ENCODE data around the gene CHST5.
A peak's percentile ranks its signal among the peaks of the same experiment; 100 is the strongest.

Gene CHST5

DNA sequence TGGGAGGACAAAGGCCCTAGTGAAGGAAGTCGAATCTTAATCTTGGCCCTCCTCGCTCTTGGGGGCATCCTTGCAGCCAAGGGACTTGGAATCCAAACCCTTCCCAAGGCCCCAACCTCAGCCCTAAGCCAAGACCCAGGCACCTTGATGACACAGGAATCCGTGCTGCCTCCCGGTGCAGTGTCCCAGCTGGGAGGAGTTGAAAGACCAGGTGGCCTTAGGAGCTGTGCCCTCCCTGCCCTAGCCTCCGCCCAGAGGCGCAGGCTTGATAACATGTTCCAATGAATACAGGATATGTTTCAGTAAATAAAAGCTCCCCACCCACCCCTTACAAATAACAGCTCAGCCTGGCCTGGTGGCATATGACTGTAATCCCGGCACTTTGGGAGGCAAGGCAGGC, at the start of gene CHST5:
Gene CHST5 (minus strand): TSS at position 208 of the 400 bp plus-strand sequence. CDS start 5,724 bp downstream, outside the sequence.
- H3K9me3 ChIP-seq (ENCODE audit: control insufficient read depth in 1 of 2, low read length in 2 of 2) = no peaks in the 10 kb centered on the region
- peaks cover 18 to 34% of the 10 kb centered on the region in 2 donors for H3K4me1 ChIP-seq (ENCODE audit: control insufficient read depth in 1 of 2, insufficient read depth in 2 of 2, low read length in 2 of 2)
- H3K27me3 ChIP-seq (ENCODE audit: control insufficient read depth in 1 of 2, insufficient read depth in 2 of 2, low read length in 2 of 2) = no peaks in the 10 kb centered on the region
- peak within 1 kb of the TSS; percentile 86 to 92 for H3K9ac ChIP-seq (ENCODE audit: low read depth in 1 of 2, low read length in 2 of 2)
- H3K4me3 ChIP-seq (ENCODE audit: low read depth in 1 of 2, low read length in 2 of 2) = peak within 1 kb of the TSS; percentile 84
- H3K27ac ChIP-seq (ENCODE audit: low read depth, low read length) = peak within 1 kb of the TSS; percentile 78
- peaks cover 6 to 15% of the 10 kb centered on the region in 2 donors for H3K36me3 ChIP-seq (ENCODE audit: control insufficient read depth in 1 of 2, insufficient read depth in 2 of 2, low read length in 2 of 2)

DNA sequence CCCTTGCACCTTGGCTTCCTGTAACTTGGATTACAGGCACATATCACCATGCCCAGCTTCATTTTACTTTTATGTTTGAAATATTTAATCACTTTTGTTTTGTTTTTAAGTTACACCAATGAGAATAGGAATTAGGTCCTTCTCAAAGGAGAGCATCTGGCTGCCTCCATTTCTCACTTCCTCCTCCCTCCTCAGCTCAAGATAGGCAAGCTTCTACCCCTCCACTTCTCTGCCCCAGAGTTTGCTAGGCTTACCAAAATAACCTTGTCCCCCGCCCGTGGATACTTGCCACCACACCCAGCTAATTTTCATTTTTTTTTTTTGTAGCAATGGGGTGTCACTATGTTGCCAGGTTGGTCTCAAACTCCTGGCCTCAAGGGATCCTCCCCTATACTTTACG, 48.2 kb upstream of the CHST5 start:
- Histone ChIP-seq H3K9me3 (ENCODE audit: control insufficient read depth in 1 of 2, low read length in 2 of 2) (no peaks in the 10 kb centered on the region), H3K27me3 (ENCODE audit: control insufficient read depth in 1 of 2, insufficient read depth in 2 of 2, low read length in 2 of 2) (no peaks in the 10 kb centered on the region), H3K27ac (ENCODE audit: low read depth, low read length) (no peak overlapping the region), H3K36me3 (ENCODE audit: control insufficient read depth in 1 of 2, insufficient read depth in 2 of 2, low read length in 2 of 2) (peaks cover 1 to 7% of the 10 kb centered on the region in 2 donors), H3K9ac (ENCODE audit: low read depth in 1 of 2, low read length in 2 of 2) (no peak overlapping the region), H3K4me3 (ENCODE audit: low read depth in 1 of 2, low read length in 2 of 2) (no peak overlapping the region), H3K4me1 (ENCODE audit: control insufficient read depth in 1 of 2, insufficient read depth in 2 of 2, low read length in 2 of 2) (no peaks in the 10 kb centered on the region)

DNA sequence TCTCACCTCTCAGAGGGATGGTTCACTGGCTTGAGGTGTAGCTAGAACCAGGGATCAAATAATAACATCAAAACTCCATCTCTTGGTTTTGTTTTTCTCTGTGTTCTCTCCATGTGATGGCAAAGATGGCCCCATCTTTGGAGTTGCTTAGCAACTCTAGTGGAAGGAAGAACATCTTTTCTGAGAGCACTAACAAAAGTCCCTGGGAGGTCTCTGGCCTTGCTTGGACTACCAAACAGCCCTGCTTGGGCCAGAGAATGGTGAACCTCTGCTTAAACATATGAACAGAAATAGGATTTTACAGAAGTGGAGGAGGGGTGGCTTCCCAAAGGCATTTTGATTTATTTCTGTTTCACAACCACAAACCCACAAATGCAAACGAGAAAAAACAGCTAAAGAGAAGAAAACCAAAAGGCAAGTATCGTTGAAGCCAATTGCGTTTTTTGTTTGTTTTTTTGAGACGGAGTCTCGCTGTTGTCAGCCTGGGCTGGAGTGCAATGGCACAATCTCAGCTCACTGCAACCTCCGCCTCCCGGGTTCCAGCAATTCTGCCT, 43.5 kb upstream of the CHST5 start:
- H3K27me3 ChIP-seq (ENCODE audit: control insufficient read depth in 1 of 2, insufficient read depth in 2 of 2, low read length in 2 of 2) = no peaks in the 10 kb centered on the region
- H3K9me3 ChIP-seq (ENCODE audit: control insufficient read depth in 1 of 2, low read length in 2 of 2) = no peaks in the 10 kb centered on the region
- H3K4me3 ChIP-seq (ENCODE audit: low read depth in 1 of 2, low read length in 2 of 2) = no peak overlapping the region
- H3K27ac ChIP-seq (ENCODE audit: low read depth, low read length) = no peak overlapping the region
- no peak overlapping the region for H3K9ac ChIP-seq (ENCODE audit: low read depth in 1 of 2, low read length in 2 of 2)
- peaks cover 32 to 43% of the 10 kb centered on the region in 2 donors for H3K36me3 ChIP-seq (ENCODE audit: control insufficient read depth in 1 of 2, insufficient read depth in 2 of 2, low read length in 2 of 2)
- H3K4me1 ChIP-seq (ENCODE audit: control insufficient read depth in 1 of 2, insufficient read depth in 2 of 2, low read length in 2 of 2) = peaks cover 0 to 3% of the 10 kb centered on the region in 2 donors

DNA sequence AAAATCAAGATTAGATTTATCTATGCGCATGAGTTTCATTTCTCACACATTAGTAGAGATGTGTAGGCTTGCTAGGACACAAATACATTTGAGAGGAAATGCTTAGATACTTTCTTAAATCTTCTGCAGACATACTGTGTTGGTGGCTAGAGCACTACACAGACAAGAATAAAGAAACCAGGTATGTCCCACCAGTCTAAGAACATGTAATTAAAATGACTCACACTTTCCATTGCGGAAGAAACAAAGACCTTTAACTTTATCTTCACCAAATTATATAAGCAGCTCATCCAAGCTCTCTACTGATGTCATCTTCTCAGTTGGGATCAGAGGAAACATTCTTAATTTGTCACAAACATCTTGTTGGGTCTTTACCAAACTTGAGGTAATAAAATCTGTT, 42.8 kb upstream of the CHST5 start:
- Histone ChIP-seq H3K9ac (ENCODE audit: low read depth in 1 of 2, low read length in 2 of 2) (no peak overlapping the region), H3K4me1 (ENCODE audit: control insufficient read depth in 1 of 2, insufficient read depth in 2 of 2, low read length in 2 of 2) (peaks cover 0 to 3% of the 10 kb centered on the region in 2 donors), H3K36me3 (ENCODE audit: control insufficient read depth in 1 of 2, insufficient read depth in 2 of 2, low read length in 2 of 2) (peaks cover 36 to 50% of the 10 kb centered on the region in 2 donors), H3K4me3 (ENCODE audit: low read depth in 1 of 2, low read length in 2 of 2) (no peak overlapping the region), H3K9me3 (ENCODE audit: control insufficient read depth in 1 of 2, low read length in 2 of 2) (no peaks in the 10 kb centered on the region), H3K27me3 (ENCODE audit: control insufficient read depth in 1 of 2, insufficient read depth in 2 of 2, low read length in 2 of 2) (no peaks in the 10 kb centered on the region), H3K27ac (ENCODE audit: low read depth, low read length) (no peak overlapping the region)

DNA sequence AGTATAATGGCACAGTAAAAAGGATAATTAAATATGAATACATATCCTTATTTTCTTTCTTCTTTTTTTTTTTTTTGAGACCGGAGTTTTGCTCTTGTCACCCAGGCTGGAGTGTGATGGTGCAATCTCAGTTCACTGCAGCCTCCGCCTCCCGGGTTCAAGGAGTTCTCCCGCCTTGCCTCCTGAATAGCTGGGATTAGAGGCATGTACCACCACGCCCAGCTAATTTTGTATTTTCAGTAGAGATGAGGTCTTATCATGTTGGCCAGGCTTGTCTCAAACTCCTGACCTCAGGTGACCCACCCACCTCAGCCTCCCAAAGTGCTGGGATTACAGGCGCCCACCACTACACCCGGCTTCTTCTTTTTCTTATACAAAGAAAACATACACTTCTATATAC, 42.3 kb upstream of the CHST5 start:
- H3K36me3 ChIP-seq (ENCODE audit: control insufficient read depth in 1 of 2, insufficient read depth in 2 of 2, low read length in 2 of 2) = peaks cover 41 to 55% of the 10 kb centered on the region in 2 donors
- H3K27ac ChIP-seq (ENCODE audit: low read depth, low read length) = no peak overlapping the region
- H3K27me3 ChIP-seq (ENCODE audit: control insufficient read depth in 1 of 2, insufficient read depth in 2 of 2, low read length in 2 of 2) = no peaks in the 10 kb centered on the region
- H3K4me3 ChIP-seq (ENCODE audit: low read depth in 1 of 2, low read length in 2 of 2) = no peak overlapping the region
- no peak overlapping the region for H3K9ac ChIP-seq (ENCODE audit: low read depth in 1 of 2, low read length in 2 of 2)
- peaks cover 3 to 8% of the 10 kb centered on the region in 2 donors for H3K4me1 ChIP-seq (ENCODE audit: control insufficient read depth in 1 of 2, insufficient read depth in 2 of 2, low read length in 2 of 2)
- no peaks in the 10 kb centered on the region for H3K9me3 ChIP-seq (ENCODE audit: control insufficient read depth in 1 of 2, low read length in 2 of 2)

DNA sequence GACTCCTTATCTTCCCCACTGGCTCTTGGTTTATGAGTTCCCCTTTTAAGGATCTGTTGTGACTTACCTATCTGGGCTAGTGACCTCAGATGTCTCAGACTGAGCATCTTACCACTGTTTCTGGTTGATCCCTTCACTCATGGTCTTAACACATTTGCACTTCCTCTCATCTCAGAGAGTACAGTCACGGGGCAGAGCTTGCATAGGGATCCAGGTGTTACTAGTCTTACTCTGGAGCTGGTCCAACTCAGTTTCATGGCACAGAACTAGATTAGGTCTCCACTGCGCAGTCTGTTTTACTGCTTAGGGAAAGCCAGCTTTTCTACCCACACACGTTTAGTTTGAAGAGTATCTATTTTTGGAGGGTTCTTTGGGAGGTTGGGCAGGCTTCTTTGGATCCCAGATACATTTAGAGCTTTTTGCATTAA, 40.5 kb upstream of the CHST5 start:
- Histone ChIP-seq H3K27me3 (ENCODE audit: control insufficient read depth in 1 of 2, insufficient read depth in 2 of 2, low read length in 2 of 2) (no peaks in the 10 kb centered on the region), H3K27ac (ENCODE audit: low read depth, low read length) (no peak overlapping the region)

DNA sequence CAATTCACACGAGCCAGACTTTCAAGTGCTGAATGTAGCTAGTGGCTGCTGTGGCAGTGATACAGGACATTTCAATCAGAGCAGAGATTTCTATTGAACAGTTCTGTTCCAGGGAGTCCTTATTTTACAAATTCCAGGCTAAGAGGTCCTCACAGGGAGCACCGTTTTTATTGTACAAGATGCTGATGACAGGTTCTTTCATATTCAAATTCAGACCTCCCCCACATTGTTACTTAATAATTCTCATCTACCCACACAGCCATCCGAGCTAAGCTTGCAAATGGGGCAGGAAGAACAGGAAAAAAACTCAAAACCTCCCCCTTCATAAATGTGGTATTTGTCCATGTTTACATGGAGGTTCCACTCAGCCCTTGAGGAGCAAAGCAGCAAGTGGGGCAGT, 40.0 kb upstream of the CHST5 start:
- peaks cover 9 to 13% of the 10 kb centered on the region in 2 donors for H3K4me1 ChIP-seq (ENCODE audit: control insufficient read depth in 1 of 2, insufficient read depth in 2 of 2, low read length in 2 of 2)
- no peaks in the 10 kb centered on the region for H3K27me3 ChIP-seq (ENCODE audit: control insufficient read depth in 1 of 2, insufficient read depth in 2 of 2, low read length in 2 of 2)
- no peak overlapping the region for H3K9ac ChIP-seq (ENCODE audit: low read depth in 1 of 2, low read length in 2 of 2)
- H3K9me3 ChIP-seq (ENCODE audit: control insufficient read depth in 1 of 2, low read length in 2 of 2) = no peaks in the 10 kb centered on the region
- no peak overlapping the region for H3K4me3 ChIP-seq (ENCODE audit: low read depth in 1 of 2, low read length in 2 of 2)
- H3K36me3 ChIP-seq (ENCODE audit: control insufficient read depth in 1 of 2, insufficient read depth in 2 of 2, low read length in 2 of 2) = peaks cover 53 to 73% of the 10 kb centered on the region in 2 donors
- no peak overlapping the region for H3K27ac ChIP-seq (ENCODE audit: low read depth, low read length)

More for the DNA sequence above, 40.5 kb upstream of the CHST5 start:
- Histone ChIP-seq H3K9ac (ENCODE audit: low read depth in 1 of 2, low read length in 2 of 2) (no peak overlapping the region), H3K36me3 (ENCODE audit: control insufficient read depth in 1 of 2, insufficient read depth in 2 of 2, low read length in 2 of 2) (peaks cover 53 to 68% of the 10 kb centered on the region in 2 donors), H3K4me3 (ENCODE audit: low read depth in 1 of 2, low read length in 2 of 2) (no peak overlapping the region), H3K4me1 (ENCODE audit: control insufficient read depth in 1 of 2, insufficient read depth in 2 of 2, low read length in 2 of 2) (peaks cover 8 to 9% of the 10 kb centered on the region in 2 donors), H3K9me3 (ENCODE audit: control insufficient read depth in 1 of 2, low read length in 2 of 2) (no peaks in the 10 kb centered on the region)

DNA sequence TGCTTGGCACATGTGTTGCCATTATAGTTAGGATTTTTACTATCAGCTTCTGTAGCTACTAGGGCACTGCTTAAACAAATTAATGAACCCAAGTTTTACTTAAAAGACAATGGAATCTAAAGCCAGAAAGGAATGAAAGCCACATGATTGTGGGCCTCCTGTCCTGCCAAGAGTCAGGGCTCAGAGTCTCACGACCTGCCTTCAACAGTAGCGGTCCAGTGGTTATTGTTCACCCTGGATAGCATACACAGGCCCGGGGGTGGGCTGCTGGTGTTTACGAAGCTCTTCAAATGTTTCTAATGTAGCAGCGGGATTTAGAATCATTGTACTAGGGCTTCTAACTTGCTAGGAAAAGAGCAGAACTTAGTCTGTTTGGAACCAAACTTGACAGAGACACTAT, 38.0 kb upstream of the CHST5 start:
- H3K27me3 ChIP-seq (ENCODE audit: control insufficient read depth in 1 of 2, insufficient read depth in 2 of 2, low read length in 2 of 2) = no peaks in the 10 kb centered on the region
- H3K9me3 ChIP-seq (ENCODE audit: control insufficient read depth in 1 of 2, low read length in 2 of 2) = no peaks in the 10 kb centered on the region
- peaks cover 57 to 75% of the 10 kb centered on the region in 2 donors for H3K36me3 ChIP-seq (ENCODE audit: control insufficient read depth in 1 of 2, insufficient read depth in 2 of 2, low read length in 2 of 2)
- no peak overlapping the region for H3K27ac ChIP-seq (ENCODE audit: low read depth, low read length)
- no peak overlapping the region for H3K4me3 ChIP-seq (ENCODE audit: low read depth in 1 of 2, low read length in 2 of 2)
- no peak overlapping the region for H3K9ac ChIP-seq (ENCODE audit: low read depth in 1 of 2, low read length in 2 of 2)
- H3K4me1 ChIP-seq (ENCODE audit: control insufficient read depth in 1 of 2, insufficient read depth in 2 of 2, low read length in 2 of 2) = peaks cover 13 to 23% of the 10 kb centered on the region in 2 donors

DNA sequence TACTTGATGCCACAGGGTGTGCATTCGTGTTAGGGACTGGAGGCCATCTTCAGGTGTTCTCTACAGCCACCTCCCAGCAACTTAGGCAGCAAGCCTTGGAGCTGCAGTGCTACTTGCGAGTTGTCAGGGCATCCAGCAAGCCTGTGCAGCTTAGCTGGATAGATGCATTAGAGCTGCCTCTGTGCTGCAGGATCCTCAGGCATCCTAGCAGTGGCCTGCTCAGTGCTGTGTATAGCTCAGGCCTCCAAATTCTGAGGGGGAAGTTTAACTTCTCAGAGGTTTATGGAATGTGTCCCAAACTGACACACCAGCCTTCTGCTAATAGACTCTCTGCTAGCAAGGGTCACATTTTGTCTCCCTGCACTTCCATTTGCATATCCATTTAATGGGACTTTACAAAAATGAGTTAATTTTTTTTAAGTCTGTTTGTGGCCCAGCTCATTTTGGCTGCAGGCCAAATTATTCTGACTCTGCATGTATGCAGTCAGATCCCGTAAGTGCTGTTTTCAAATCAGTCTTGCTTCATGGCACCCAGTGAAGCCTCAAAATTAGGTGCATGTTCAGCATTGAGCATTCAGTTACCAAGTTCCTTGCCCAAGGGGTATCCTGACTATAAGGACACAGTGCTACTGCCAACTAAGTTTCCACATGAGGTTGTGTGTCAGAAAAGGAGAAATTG, 37.1 kb upstream of the CHST5 start:
- peaks cover 60 to 76% of the 10 kb centered on the region in 2 donors for H3K36me3 ChIP-seq (ENCODE audit: control insufficient read depth in 1 of 2, insufficient read depth in 2 of 2, low read length in 2 of 2)
- H3K27me3 ChIP-seq (ENCODE audit: control insufficient read depth in 1 of 2, insufficient read depth in 2 of 2, low read length in 2 of 2) = no peaks in the 10 kb centered on the region
- H3K9me3 ChIP-seq (ENCODE audit: control insufficient read depth in 1 of 2, low read length in 2 of 2) = no peaks in the 10 kb centered on the region
- no peak overlapping the region for H3K4me3 ChIP-seq (ENCODE audit: low read depth in 1 of 2, low read length in 2 of 2)
- H3K27ac ChIP-seq (ENCODE audit: low read depth, low read length) = no peak overlapping the region
- H3K4me1 ChIP-seq (ENCODE audit: control insufficient read depth in 1 of 2, insufficient read depth in 2 of 2, low read length in 2 of 2) = peaks cover 15 to 26% of the 10 kb centered on the region in 2 donors
- H3K9ac ChIP-seq (ENCODE audit: low read depth in 1 of 2, low read length in 2 of 2) = no peak overlapping the region

DNA sequence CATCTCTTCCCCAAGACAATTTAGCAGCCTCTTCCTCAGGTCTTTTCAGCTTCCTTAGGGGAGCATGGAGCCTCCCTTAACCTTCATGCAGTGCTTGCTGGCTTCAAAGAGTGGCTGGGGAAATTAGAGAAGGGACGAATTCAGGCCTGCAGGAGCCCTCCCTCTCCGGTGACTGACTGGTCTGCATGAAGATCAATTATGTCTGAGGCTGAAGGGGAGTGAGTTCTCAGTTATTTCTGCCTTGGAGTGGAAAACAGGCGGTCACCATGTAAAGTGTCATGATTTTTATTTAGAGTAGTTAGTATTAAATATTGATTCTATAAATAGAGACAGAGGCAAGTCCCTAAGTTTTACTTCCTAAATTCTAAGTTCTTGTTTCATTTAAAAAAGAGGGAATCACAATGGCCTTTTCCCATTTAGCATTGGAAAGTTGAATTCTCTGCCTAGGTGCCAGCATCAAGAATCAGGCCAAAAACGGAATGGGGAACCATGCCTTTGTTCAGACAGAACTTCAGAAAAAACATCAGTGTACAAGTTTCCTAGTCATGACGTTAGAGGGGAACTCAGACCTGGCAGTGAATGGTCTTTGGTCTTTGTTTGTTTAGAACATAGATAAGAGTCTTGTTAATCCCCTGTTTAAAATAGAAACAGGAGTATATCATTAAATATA, 34.6 kb upstream of the CHST5 start:
- no peaks in the 10 kb centered on the region for H3K9me3 ChIP-seq (ENCODE audit: control insufficient read depth in 1 of 2, low read length in 2 of 2)
- H3K36me3 ChIP-seq (ENCODE audit: control insufficient read depth in 1 of 2, insufficient read depth in 2 of 2, low read length in 2 of 2) = peaks cover 41 to 60% of the 10 kb centered on the region in 2 donors
- no peak overlapping the region for H3K4me3 ChIP-seq (ENCODE audit: low read depth in 1 of 2, low read length in 2 of 2)
- peaks cover 31 to 38% of the 10 kb centered on the region in 2 donors for H3K4me1 ChIP-seq (ENCODE audit: control insufficient read depth in 1 of 2, insufficient read depth in 2 of 2, low read length in 2 of 2)
- no peaks in the 10 kb centered on the region for H3K27me3 ChIP-seq (ENCODE audit: control insufficient read depth in 1 of 2, insufficient read depth in 2 of 2, low read length in 2 of 2)
- H3K9ac ChIP-seq (ENCODE audit: low read depth in 1 of 2, low read length in 2 of 2) = no peak overlapping the region
- no peak overlapping the region for H3K27ac ChIP-seq (ENCODE audit: low read depth, low read length)

Measured in duodenal mucosa (tissue), 2 donors.